Endodermal cell (in vitro differentiated cells): ENCODE data around the gene NINL. TPM values are rescaled to one million over a fixed set of nuclear protein-coding genes. Genes with fewer than 3 reads are reported as not detected.

ENCODE experiments used
- DNase-seq: peaks from one replicate; pipeline ENCODE4 v3.0.0-alpha.2; 2017
- H3K27ac ChIP-seq: 2 replicates; pipeline ENCODE4 v1.5.1; 2013; ENCODE audit warnings: mild to moderate bottlenecking, low read depth, low read length, moderate library complexity
- H3K27me3 ChIP-seq: 2 replicates; pipeline ENCODE4 v1.6.1; 2013; ENCODE audit warnings: mild to moderate bottlenecking, low read length, moderate library complexity; ENCODE audit not compliant: insufficient read depth, control insufficient read depth, poor library complexity, severe bottlenecking
- H3K36me3 ChIP-seq: 2 replicates; pipeline ENCODE4 v1.7.0; 2013; ENCODE audit warnings: mild to moderate bottlenecking, low read length, moderate library complexity; ENCODE audit not compliant: control insufficient read depth, insufficient read depth
- H3K4me1 ChIP-seq: one replicate; pipeline ENCODE4 v1.7.0; 2013; ENCODE audit warnings: low read length; ENCODE audit not compliant: control insufficient read depth, insufficient read depth
- H3K4me3 ChIP-seq: 2 replicates; pipeline ENCODE4 v1.5.1; 2013; ENCODE audit warnings: mild to moderate bottlenecking, low read length, moderate library complexity
- H3K9ac ChIP-seq: 2 replicates; pipeline ENCODE4 v1.6.1; 2013; ENCODE audit warnings: mild to moderate bottlenecking, low read length, moderate library complexity; ENCODE audit not compliant: poor library complexity, severe bottlenecking; ENCODE audit errors: extremely low read depth
- H3K9me3 ChIP-seq: 2 replicates; pipeline ENCODE4 v1.6.1; 2013; ENCODE audit warnings: mild to moderate bottlenecking, low read length, moderate library complexity; ENCODE audit not compliant: control insufficient read depth
- H3K27ac Mint-ChIP-seq: 2 replicates; pipeline ENCODE4 v1.8.0; 2020; ENCODE audit warnings: mixed read lengths
- H3K27me3 Mint-ChIP-seq: 2 replicates; pipeline ENCODE4 v1.8.0; 2021; ENCODE audit warnings: mild to moderate bottlenecking, mixed read lengths; ENCODE audit not compliant: insufficient read depth
- H3K36me3 Mint-ChIP-seq: 2 replicates; pipeline ENCODE4 v1.8.0; 2020; ENCODE audit warnings: low read depth, mixed read lengths
- H3K4me1 Mint-ChIP-seq: 2 replicates; pipeline ENCODE4 v1.8.0; 2020; ENCODE audit warnings: mixed read lengths
- H3K4me3 Mint-ChIP-seq: 2 replicates; pipeline ENCODE4 v1.8.0; 2020; ENCODE audit warnings: mild to moderate bottlenecking, moderate library complexity, mixed read lengths
- H3K9me3 Mint-ChIP-seq: 2 replicates; pipeline ENCODE4 v1.8.0; 2020; ENCODE audit warnings: mild to moderate bottlenecking, mixed read lengths
- WGBS, 2 experiments: methylation state at CpG; one replicate each; pipeline versions ENCODE4 v1.1.5 to v1.1.7; 2013; ENCODE audit warnings: missing lambda C conversion rate in 2 of 2, mixed read lengths in 1 of 2; ENCODE audit not compliant: insufficient coverage in 1 of 2, insufficient read length in 1 of 2; 5-methylcytosine and 5-hydroxymethylcytosine counted together
- total RNA-seq, 2 donors: library from RNA; stranded (reverse); fragmentation: NEBNext Ultra II Directional in 1 of 2; extraction: Animal tissue kit (Norgen Biotek cat#: 25700) in 1 of 2; gene quantifications; 2 replicates in 1 of 2; 3 replicates in 1 of 2; pipeline ENCODE4 v1.2.1, GENCODE V29; 2021
- TF ChIP-seq, protein P1 (sequence below): fragments of 200-600 bp; sonication (generic); conservative IDR thresholded peaks from 2 replicates; pipeline ENCODE4 v1.5.0; 2021; ENCODE audit warnings: antibody characterized with exemption, mild to moderate bottlenecking

The NINL gene
- total RNA-seq, 2 donors from 2014 or later = 78.5 to 101 TPM

DNA sequence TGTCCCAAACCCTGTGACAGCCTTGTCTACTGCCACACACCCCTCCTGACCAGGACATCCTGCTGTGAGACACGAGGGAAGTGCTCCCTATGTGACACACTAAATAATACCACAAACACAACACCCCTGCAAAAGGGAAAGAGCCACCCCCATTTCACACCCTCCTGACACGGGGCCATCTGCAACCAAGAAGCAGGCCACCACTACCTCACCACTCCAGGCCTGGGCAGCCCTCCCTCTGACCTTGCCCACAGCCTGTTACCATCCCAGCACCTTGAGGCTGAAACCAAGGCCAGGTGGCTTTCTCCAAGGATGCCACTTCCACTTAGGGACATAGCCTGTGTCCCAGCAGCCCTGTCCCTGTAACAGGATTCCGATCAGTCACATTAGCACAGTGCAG lies 68.2 kb downstream of the NINL start:
- Histone ChIP-seq H3K36me3 (peaks cover 99% of the 10 kb centered on the region), H3K27ac (no peak overlapping the region), H3K4me3 (no peak overlapping the region), H3K27me3 (no peaks in the 10 kb centered on the region), H3K9ac (no peak overlapping the region), H3K4me1 (no peaks in the 10 kb centered on the region), H3K9me3 (peaks cover 73% of the 10 kb centered on the region)
- Mint-ChIP-seq H3K27me3 (no peaks in the 10 kb centered on the region), H3K9me3 (peaks cover 53% of the 10 kb centered on the region), H3K4me1 (no peaks in the 10 kb centered on the region), H3K27ac (no peak overlapping the region), H3K4me3 (no peak overlapping the region), H3K36me3 (peaks cover 97% of the 10 kb centered on the region)
- WGBS, 2 experiments = 97 to 100% methylated on average over 1 to 3 of the region's 3 CpGs
- TF ChIP-seq, protein P1, sequence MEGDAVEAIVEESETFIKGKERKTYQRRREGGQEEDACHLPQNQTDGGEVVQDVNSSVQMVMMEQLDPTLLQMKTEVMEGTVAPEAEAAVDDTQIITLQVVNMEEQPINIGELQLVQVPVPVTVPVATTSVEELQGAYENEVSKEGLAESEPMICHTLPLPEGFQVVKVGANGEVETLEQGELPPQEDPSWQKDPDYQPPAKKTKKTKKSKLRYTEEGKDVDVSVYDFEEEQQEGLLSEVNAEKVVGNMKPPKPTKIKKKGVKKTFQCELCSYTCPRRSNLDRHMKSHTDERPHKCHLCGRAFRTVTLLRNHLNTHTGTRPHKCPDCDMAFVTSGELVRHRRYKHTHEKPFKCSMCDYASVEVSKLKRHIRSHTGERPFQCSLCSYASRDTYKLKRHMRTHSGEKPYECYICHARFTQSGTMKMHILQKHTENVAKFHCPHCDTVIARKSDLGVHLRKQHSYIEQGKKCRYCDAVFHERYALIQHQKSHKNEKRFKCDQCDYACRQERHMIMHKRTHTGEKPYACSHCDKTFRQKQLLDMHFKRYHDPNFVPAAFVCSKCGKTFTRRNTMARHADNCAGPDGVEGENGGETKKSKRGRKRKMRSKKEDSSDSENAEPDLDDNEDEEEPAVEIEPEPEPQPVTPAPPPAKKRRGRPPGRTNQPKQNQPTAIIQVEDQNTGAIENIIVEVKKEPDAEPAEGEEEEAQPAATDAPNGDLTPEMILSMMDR = no peak
- no peak for DNase-seq

DNA sequence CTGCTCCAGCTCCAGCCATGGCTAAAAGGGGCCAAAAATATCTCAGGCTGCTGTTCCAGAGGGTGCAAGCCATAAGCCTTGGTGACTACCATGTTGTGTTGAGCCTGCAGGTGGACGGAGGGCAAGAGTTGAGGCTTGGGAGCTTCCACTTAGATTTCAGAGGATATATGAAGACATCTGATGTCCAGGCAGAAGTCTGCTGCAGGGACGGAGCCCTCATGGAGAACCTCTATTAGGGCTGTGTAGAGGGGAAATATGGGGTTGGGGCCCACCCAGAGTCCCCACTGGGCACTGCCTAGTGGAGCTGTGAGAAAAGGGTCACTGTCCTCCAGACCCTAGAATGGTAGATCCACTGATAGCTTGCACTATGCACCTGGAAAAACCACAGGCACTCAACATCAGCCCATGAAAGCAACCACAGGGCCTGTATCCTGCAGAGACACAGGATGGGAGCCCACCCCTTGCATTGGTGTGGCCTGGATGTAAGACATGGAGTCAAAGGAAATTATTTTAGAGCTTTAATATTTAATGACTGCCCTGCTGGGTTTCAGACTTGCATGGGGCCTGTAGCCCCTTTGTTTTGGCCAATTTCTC lies 70.5 kb downstream of the NINL start:
- TF ChIP-seq, protein P1 = no peak

DNA sequence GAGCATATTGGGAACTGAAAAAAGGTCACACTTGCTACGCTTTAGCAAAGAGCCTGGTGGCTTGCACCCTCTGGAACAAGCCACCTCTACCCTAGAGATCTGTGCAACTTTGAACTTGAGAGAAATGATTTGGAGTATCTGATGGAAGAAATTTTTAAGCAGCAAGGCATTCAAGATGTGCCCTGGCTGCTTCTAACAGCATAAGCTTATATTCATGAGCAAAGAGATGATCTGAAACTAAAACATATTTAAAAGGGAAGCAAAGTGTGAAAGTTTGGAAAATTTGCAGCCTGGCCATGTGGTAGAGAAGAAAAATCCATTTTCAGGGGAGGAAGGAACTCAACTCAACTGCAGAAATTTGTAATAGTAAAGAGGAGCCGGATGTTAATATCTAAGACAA lies 71.1 kb downstream of the NINL start:
- WGBS, 2 experiments = 60 to 100% methylated on average over 1 to 2 of the region's 2 CpGs

More for the DNA sequence above, 70.5 kb downstream of the NINL start:
- no peaks in the 10 kb centered on the region for H3K4me1 ChIP-seq
- WGBS, 2 experiments = 94 to 95% methylated on average over 2 of the region's 2 CpGs
- no peaks in the 10 kb centered on the region for H3K27me3 ChIP-seq
- Mint-ChIP-seq H3K9me3 (peaks cover 46% of the 10 kb centered on the region), H3K27me3 (no peaks in the 10 kb centered on the region), H3K36me3 (peaks cover 97% of the 10 kb centered on the region), H3K27ac (no peak overlapping the region), H3K4me1 (no peaks in the 10 kb centered on the region), H3K4me3 (no peak overlapping the region)
- no peak for DNase-seq
- peaks cover 100% of the 10 kb centered on the region for H3K36me3 ChIP-seq
- peaks cover 51% of the 10 kb centered on the region for H3K9me3 ChIP-seq
- H3K4me3 ChIP-seq = peak overlapping the region; percentile 62
- H3K27ac ChIP-seq = no peak overlapping the region
- H3K9ac ChIP-seq = no peak overlapping the region

More for the DNA sequence above, 71.1 kb downstream of the NINL start:
- peaks cover 100% of the 10 kb centered on the region for H3K36me3 ChIP-seq
- no peaks in the 10 kb centered on the region for H3K27me3 ChIP-seq
- Mint-ChIP-seq H3K27ac (no peak overlapping the region), H3K4me3 (no peak overlapping the region), H3K9me3 (peaks cover 46% of the 10 kb centered on the region), H3K4me1 (no peaks in the 10 kb centered on the region), H3K36me3 (peaks cover 98% of the 10 kb centered on the region), H3K27me3 (no peaks in the 10 kb centered on the region)
- no peak overlapping the region for H3K27ac ChIP-seq
- peaks cover 51% of the 10 kb centered on the region for H3K9me3 ChIP-seq
- peak overlapping the region; percentile 62 for H3K4me3 ChIP-seq
- no peaks in the 10 kb centered on the region for H3K4me1 ChIP-seq
- no peak for DNase-seq
- no peak overlapping the region for H3K9ac ChIP-seq
- TF ChIP-seq, protein P1 = no peak
